A204.1 (cell line): ENCODE measurements around the gene TICAM2.
"Not testable (repeated sequence)": the region's sequence is repeated elsewhere in the genome, so short reads cannot be mapped to it uniquely, and the experiment has no call there.

Experiments
- FAIRE-seq: peaks from 2 replicates; lab custom pipeline; 2012; peaks lifted over from hg19 to GRCh38; lab: Jason Lieb, UNC

Gene TICAM2

GRCh38 chr5:115601701-115602590, at the start of gene TICAM2:
Gene TICAM2 (minus strand): TSS chr5:115602479. CDS start chr5:115581256, 21,223 bp downstream.
- FAIRE-seq: no peak

GRCh38 chr5:115649541-115649940, 47.3 kb upstream of the TICAM2 start:
- FAIRE-seq: no peak

- FAIRE-seq: no peak
These were observed 45.8 kb upstream of the TICAM2 start for GRCh38 chr5:115648056-115648455.

- FAIRE-seq: not testable (repeated sequence)
These were observed 43.1 kb upstream of the TICAM2 start for GRCh38 chr5:115645386-115645785.

- FAIRE-seq: no peak
These were observed 41.8 kb upstream of the TICAM2 start for GRCh38 chr5:115644046-115644445.

GRCh38 chr5:115641948-115642347, 39.7 kb upstream of the TICAM2 start:
- no peak for FAIRE-seq

- FAIRE-seq: no peak
These were observed 38.0 kb upstream of the TICAM2 start for GRCh38 chr5:115640274-115640673.

- no peak for FAIRE-seq
These were observed 37.1 kb upstream of the TICAM2 start for GRCh38 chr5:115639377-115639776.

- no peak for FAIRE-seq
These were observed 35.2 kb upstream of the TICAM2 start for GRCh38 chr5:115637507-115637906.

- FAIRE-seq: no peak
These were observed 33.7 kb upstream of the TICAM2 start for GRCh38 chr5:115636008-115636407.

GRCh38 chr5:115634343-115635132, 32.3 kb upstream of the TICAM2 start:
- FAIRE-seq: peak; percentile 100

- no peak for FAIRE-seq
These were observed 27.6 kb upstream of the TICAM2 start for GRCh38 chr5:115629903-115630302.

- FAIRE-seq: no peak
These were observed 25.1 kb upstream of the TICAM2 start for GRCh38 chr5:115627295-115627865.

GRCh38 chr5:115626445-115626823, 24.2 kb upstream of the TICAM2 start:
- no peak for FAIRE-seq

GRCh38 chr5:115625579-115626444, 23.5 kb upstream of the TICAM2 start, which contains the start of gene TMED7:
Gene TMED7 (minus strand): TSS chr5:115626036. CDS start chr5:115625792, 244 bp downstream.
- FAIRE-seq: peak; percentile 97

GRCh38 chr5:115624994-115625393, 22.7 kb upstream of the TICAM2 start:
- no peak for FAIRE-seq

- FAIRE-seq: no peak
These were observed 21.4 kb upstream of the TICAM2 start for GRCh38 chr5:115623658-115624057.

GRCh38 chr5:115621365-115621900, 19.2 kb upstream of the TICAM2 start:
- no peak for FAIRE-seq

GRCh38 chr5:115616892-115617291, 14.6 kb upstream of the TICAM2 start:
- FAIRE-seq: no peak

GRCh38 chr5:115616472-115616871, 14.2 kb upstream of the TICAM2 start:
- FAIRE-seq: no peak

- FAIRE-seq: no peak
These were observed 9.6 kb upstream of the TICAM2 start for GRCh38 chr5:115611873-115612272.

GRCh38 chr5:115607935-115608334, 5.7 kb upstream of the TICAM2 start:
- FAIRE-seq: no peak
